GM12873 (cell line): ENCODE results near the gene C12orf43.

Source experiments
- CTCF ChIP-seq: IDR thresholded peaks from 2 replicates; pipeline ENCODE4 v1.5.1; 2012; ENCODE audit warnings: low read depth, mild to moderate bottlenecking, moderate library complexity, low read length, control low read depth; ENCODE audit not compliant: insufficient read depth; ENCODE audit errors: missing control alignments

The C12orf43 gene

GRCh38 chr12:120979220-120979861 is 36.9 kb downstream of the C12orf43 start:
- no peak for TF ChIP-seq CTCF

DNA sequence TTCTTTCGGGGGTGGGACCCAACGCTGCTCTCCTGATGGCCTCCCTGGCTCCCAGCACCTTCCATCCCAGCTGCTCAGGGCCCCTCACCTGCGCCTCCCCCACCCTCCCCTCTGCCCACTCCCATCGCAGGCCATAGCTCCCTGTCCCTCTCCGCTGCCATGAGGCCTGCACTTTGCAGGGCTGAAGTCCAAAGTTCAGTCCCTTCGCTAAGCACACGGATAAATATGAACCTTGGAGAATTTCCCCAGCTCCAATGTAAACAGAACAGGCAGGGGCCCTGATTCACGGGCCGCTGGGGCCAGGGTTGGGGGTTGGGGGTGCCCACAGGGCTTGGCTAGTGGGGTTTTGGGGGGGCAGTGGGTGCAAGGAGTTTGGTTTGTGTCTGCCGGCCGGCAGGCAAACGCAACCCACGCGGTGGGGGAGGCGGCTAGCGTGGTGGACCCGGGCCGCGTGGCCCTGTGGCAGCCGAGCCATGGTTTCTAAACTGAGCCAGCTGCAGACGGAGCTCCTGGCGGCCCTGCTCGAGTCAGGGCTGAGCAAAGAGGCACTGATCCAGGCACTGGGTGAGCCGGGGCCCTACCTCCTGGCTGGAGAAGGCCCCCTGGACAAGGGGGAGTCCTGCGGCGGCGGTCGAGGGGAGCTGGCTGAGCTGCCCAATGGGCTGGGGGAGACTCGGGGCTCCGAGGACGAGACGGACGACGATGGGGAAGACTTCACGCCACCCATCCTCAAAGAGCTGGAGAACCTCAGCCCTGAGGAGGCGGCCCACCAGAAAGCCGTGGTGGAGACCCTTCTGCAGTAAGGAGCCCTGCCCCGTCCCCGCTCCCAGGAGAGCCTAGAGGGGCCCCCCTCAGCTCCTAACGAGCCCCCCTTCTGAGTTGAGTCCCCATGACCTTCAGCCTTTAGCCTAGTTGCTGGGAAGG is 37.7 kb downstream of the C12orf43 start, which contains the start of gene HNF1A:
TSS of gene HNF1A (plus strand) at position 248 of the 924 bp plus-strand sequence. CDS start at position 474, 226 bp downstream.
- TF ChIP-seq CTCF, result no peak

DNA sequence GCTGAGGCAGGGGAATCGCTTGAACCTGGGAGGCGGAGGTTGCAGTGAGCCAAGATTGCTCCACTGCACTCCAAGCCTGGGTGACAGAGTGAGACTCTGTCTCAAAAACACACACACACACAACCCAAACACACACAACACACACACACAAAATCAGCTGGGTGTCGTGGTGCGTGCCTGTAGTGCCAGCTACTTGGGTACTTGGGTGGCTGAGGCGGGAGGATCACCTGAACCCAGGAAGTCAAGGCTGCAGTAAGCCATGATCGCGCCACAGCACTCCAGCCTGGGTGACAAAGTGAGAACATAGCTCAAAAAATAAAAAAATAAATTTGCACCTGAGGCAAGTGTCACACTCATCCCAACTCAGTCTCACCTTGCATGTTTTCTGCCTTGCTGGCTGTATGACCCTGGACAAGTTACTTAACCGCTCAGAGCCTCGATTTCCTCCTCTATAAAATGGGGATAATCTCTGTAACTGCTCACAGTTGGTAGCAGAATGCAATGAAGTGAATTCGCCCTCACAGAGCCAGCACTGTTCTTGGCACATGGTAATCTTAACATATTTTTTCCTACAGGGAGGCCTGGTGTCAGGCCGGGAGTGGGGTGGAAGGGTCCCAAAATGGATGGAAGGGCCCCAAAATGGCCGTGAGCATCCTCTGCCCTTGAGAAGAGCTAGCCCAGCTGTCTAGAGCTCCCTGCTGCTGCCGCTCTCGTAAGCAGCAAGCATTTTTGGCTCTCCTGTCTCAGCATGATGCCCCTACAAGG is 38.6 kb downstream of the C12orf43 start:
- no peak for TF ChIP-seq CTCF

DNA sequence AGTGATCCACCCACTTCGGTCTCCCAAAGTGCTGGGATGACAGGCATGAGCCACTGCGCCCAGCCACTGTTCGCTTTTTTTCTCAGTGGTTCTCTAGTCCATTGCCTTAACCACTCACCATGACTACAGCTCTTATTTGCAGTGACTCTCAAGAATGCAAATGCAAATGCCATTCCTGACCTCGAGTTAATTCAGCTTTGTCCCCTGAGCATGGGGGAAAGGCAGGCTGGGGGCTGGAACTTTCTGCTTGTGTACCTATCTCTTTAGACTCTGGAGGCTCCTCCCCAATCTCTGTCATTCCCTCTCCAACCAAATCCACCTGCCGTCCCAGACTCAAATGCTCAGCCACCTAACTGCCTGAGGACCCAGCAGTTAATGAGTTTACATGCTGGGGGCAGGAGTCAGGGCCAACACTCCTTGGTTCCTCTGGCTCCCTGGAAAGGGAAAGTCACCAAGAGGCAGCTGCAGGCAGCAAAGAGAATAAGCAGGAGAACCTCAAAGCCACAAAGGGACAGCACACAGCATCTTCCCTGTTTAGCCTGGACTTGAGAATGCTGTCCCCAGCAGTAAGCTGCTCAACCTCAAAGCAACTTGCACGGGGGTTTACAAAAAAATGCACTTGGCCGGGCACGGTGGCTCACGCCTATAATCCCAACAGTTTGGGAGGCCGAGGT is 43.3 kb downstream of the C12orf43 start:
- no peak for TF ChIP-seq CTCF

DNA sequence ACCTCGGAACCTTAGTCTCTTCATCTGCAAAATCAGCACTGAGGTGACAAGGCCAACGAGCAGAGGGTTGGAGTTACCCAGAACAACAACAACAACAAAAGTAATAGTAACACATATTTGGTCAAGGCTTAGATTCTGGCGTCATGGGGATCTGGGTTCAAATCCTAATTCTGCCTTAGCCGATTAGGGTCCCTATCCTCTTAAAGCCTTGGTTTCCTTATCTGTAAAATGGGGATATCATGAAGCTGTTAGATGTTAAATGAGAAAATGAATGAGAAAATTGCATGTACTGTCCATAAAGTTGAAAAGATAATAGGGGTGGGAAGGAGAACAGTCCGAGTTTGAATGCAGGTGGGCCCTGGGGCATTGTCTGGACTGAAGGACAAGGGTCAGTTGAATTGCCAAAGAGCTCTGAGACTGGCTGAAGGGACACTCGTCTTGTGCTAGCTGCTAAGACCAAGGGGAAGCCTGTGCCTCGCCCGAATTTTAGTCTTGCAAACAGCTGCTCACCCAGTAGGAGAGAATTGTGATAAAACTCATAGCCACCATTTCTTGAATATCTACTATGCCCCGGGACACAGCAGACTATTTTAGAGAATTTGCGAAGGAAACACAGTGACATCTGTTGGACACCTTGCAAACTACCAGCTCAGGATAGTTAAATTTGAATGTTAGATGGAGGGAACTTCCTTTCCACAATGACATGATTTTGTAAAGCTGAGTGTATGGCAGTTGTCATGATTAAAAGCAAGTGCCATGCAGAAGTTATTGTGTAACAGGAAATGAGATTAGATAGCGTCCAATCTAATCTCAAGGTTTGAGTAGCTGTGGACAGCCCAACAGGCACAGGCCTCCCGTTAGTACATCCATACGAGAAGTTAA is 44.7 kb downstream of the C12orf43 start:
- TF ChIP-seq CTCF, result peak; percentile 76

GRCh38 chr12:120970310-120970709 is 46.0 kb downstream of the C12orf43 start:
- no peak for TF ChIP-seq CTCF
